IMR-90 (cell line): ENCODE results near the gene TMEM59. TPM values are rescaled to one million over a fixed set of nuclear protein-coding genes. Genes with fewer than 3 reads are reported as not detected.
A peak's percentile ranks its signal among the peaks of the same experiment; 100 is the strongest.

ENCODE experiments used
- ATAC-seq: fragments of 200-7000 bp; cut with Tn5 transposase; 2 replicates; pipeline ENCODE4 v1.9.1; 2020; ENCODE audit warnings: low read depth, mild to moderate bottlenecking, moderate library complexity
- BruUV-seq: library from RNA; stranded (reverse); fragments of 400-500 nt; replicated peaks from 2 replicates; lab custom pipeline; 2021; lab: Mats Ljungman, UMichigan
- CTCF ChIA-PET: fragments of 300-600 bp; formaldehyde crosslinking; extraction: SDS; loops from one replicate; lab custom pipeline; 2021; ENCODE audit warnings: antibody characterized with exemption; lab: Yijun Ruan, JAX
- POLR2A ChIA-PET: fragments of 300-600 bp; sonication (Branson Sonifier 250); formaldehyde crosslinking; loops from one replicate; lab custom pipeline; 2022; ENCODE audit warnings: antibody characterized with exemption; ENCODE audit not compliant: unreplicated experiment; lab: Charles Lee
- DNase-seq: peaks from one replicate; pipeline ENCODE4 v3.0.0; 2013
- H2AFZ ChIP-seq: replicated peaks from 2 replicates; pipeline ENCODE3; 2013; ENCODE audit warnings: low read length, mild to moderate bottlenecking; ENCODE audit not compliant: poor library complexity
- H2AK5ac ChIP-seq: 2 replicates; pipeline ENCODE4 v1.6.1; 2013; ENCODE audit warnings: low read depth, low read length, inconsistent platforms
- H2AK9ac ChIP-seq: replicated peaks from 2 replicates; pipeline ENCODE3; 2013; ENCODE audit warnings: mild to moderate bottlenecking, low read depth, low read length, moderate library complexity; ENCODE audit not compliant: poor library complexity
- H2BK120ac ChIP-seq: 2 replicates; pipeline ENCODE4 v1.6.1; 2013; ENCODE audit warnings: low read depth, low read length, inconsistent platforms
- H2BK15ac ChIP-seq: 3 replicates; pipeline ENCODE4 v1.6.1; 2013; ENCODE audit warnings: low read depth, low read length, inconsistent platforms
- H2BK20ac ChIP-seq: 2 replicates; pipeline ENCODE4 v1.6.1; 2013; ENCODE audit warnings: low read depth, mild to moderate bottlenecking, inconsistent platforms, low read length, moderate library complexity
- H2BK5ac ChIP-seq: 2 replicates; pipeline ENCODE4 v1.6.1; 2013; ENCODE audit warnings: mild to moderate bottlenecking, low read depth, low read length, inconsistent platforms; ENCODE audit not compliant: poor library complexity, severe bottlenecking
- H3K14ac ChIP-seq: replicated peaks from 2 replicates; pipeline ENCODE4 v1.6.1; 2013; ENCODE audit warnings: low read depth, low read length, inconsistent platforms
- H3K18ac ChIP-seq: 2 replicates; pipeline ENCODE4 v1.6.1; 2013; ENCODE audit warnings: low read depth, low read length, control low read depth
- H3K23ac ChIP-seq: 2 replicates; pipeline ENCODE4 v1.6.1; 2013; ENCODE audit warnings: low read depth, low read length, inconsistent platforms
- H3K27ac ChIP-seq: 2 replicates; pipeline ENCODE4 v1.5.1; 2013; ENCODE audit warnings: mild to moderate bottlenecking, control low read depth, low read length; ENCODE audit not compliant: insufficient read depth
- H3K27me3 ChIP-seq: 2 replicates; pipeline ENCODE4 v1.6.1; 2013; ENCODE audit warnings: low read length; ENCODE audit not compliant: control insufficient read depth, insufficient read depth
- H3K36me3 ChIP-seq: 2 replicates; pipeline ENCODE4 v1.6.1; 2013; ENCODE audit warnings: low read length, mixed read lengths; ENCODE audit not compliant: control insufficient read depth, insufficient read depth
- H3K4ac ChIP-seq: 2 replicates; pipeline ENCODE4 v1.6.1; 2013; ENCODE audit warnings: low read depth, low read length, inconsistent platforms
- H3K4me1 ChIP-seq: 2 replicates; pipeline ENCODE4 v1.6.1; 2013; ENCODE audit warnings: low read length, mixed read lengths; ENCODE audit not compliant: control insufficient read depth, insufficient read depth
- H3K4me2 ChIP-seq: 2 replicates; pipeline ENCODE4 v1.6.1; 2013; ENCODE audit warnings: low read depth, mild to moderate bottlenecking, control low read depth, low read length, moderate library complexity
- H3K4me3 ChIP-seq: 2 replicates; pipeline ENCODE4 v1.5.1; 2013; ENCODE audit warnings: low read depth, mild to moderate bottlenecking, control low read depth, low read length, moderate library complexity; ENCODE audit not compliant: insufficient read depth
- H3K56ac ChIP-seq: 2 replicates; pipeline ENCODE4 v1.6.1; 2013; ENCODE audit warnings: low read length, inconsistent platforms; ENCODE audit not compliant: insufficient read depth; ENCODE audit errors: extremely low read depth
- H3K79me1 ChIP-seq, 2 experiments: 2 replicates each; pipeline ENCODE4 v1.6.1; 2013; ENCODE audit warnings: low read length in 2 of 2, inconsistent platforms in 1 of 2, low read depth in 1 of 2
- H3K9ac ChIP-seq: 2 replicates; pipeline ENCODE4 v1.6.1; 2013; ENCODE audit warnings: low read depth, low read length, control low read depth
- H3K9me1 ChIP-seq: 2 replicates; pipeline ENCODE4 v1.6.1; 2013; ENCODE audit warnings: low read length, inconsistent platforms; ENCODE audit not compliant: insufficient read depth
- H3K9me3 ChIP-seq: 2 replicates; pipeline ENCODE4 v1.6.1; 2013; ENCODE audit warnings: low read length; ENCODE audit not compliant: control insufficient read depth, insufficient read depth
- H4K20me1 ChIP-seq: 2 replicates; pipeline ENCODE4 v1.6.1; 2013; ENCODE audit warnings: low read length, inconsistent platforms; ENCODE audit not compliant: insufficient read depth
- H4K5ac ChIP-seq: 2 replicates; pipeline ENCODE4 v1.6.1; 2013; ENCODE audit warnings: mild to moderate bottlenecking, low read depth, low read length, control low read depth
- H4K8ac ChIP-seq, 2 experiments: 2 replicates each; pipeline ENCODE4 v1.6.1; 2013; ENCODE audit warnings: low read depth in 2 of 2, low read length in 2 of 2, control low read depth in 1 of 2, inconsistent platforms in 1 of 2
- H4K91ac ChIP-seq: 2 replicates; pipeline ENCODE4 v1.6.1; 2013; ENCODE audit warnings: low read depth, low read length, inconsistent platforms; ENCODE audit not compliant: insufficient read depth
- BHLHE40 ChIP-seq: fragments of 150-350 bp; IDR thresholded peaks from 2 replicates; pipeline ENCODE4 v1.6.1; 2016; ENCODE audit warnings: mild to moderate bottlenecking, low read depth, low read length
- MAFK ChIP-seq: IDR thresholded peaks from 2 replicates; pipeline ENCODE4 v1.6.1; 2012; ENCODE audit warnings: low read depth, low read length, improper control_type of control experiment
- MXI1 ChIP-seq: IDR thresholded peaks from 2 replicates; pipeline ENCODE4 v1.6.1; 2012; ENCODE audit warnings: low read depth, mild to moderate bottlenecking, low read length, moderate library complexity, borderline replicate concordance
- RAD21 ChIP-seq: IDR thresholded peaks from 2 replicates; pipeline ENCODE4 v1.6.1; 2012; ENCODE audit warnings: low read length, improper control_type of control experiment
- SMC3 ChIP-seq: fragments of 150-350 bp; IDR thresholded peaks from 2 replicates; pipeline ENCODE4 v1.6.1; 2016; ENCODE audit warnings: low read depth, mild to moderate bottlenecking, antibody characterized with exemption, low read length, moderate library complexity
- WGBS, 2 experiments: methylation state at CpG; one replicate each; pipeline versions ENCODE4 v1.1.5 to v1.1.7; 2013; ENCODE audit warnings: missing lambda C conversion rate in 2 of 2; ENCODE audit not compliant: insufficient read length in 1 of 2; ENCODE audit errors: extremely low coverage in 2 of 2; 5-methylcytosine and 5-hydroxymethylcytosine counted together
- dilution Hi-C: fragments of 300-500 bp; cut with HindIII; formaldehyde crosslinking; loops from one replicate; pipeline ENCODE4 v1.14.3; 2018; ENCODE audit warnings: low sequenced_read_pairs; ENCODE audit not compliant: unreplicated experiment
- in situ Hi-C: fragments of 300-500 bp; cut with MboI; formaldehyde crosslinking; loops from 3 replicates; pipeline ENCODE4 v1.14.3; 2019; ENCODE audit warnings: low sequenced_read_pairs, inconsistent platforms, mixed read lengths
- intact Hi-C: fragments of 100-400 bp; cut with micrococcal nuclease; formaldehyde crosslinking; loops from 2 replicates; pipeline ENCODE4 v1.10.0; 2022
- polyA plus RNA-seq, 3 experiments: library from polyadenylated mRNA; depleted of rRNA; stranded (reverse); fragments of >200 nt; gene quantifications; 2 replicates each; pipeline ENCODE4 v1.2.3, GENCODE V29; 2012; ENCODE audit warnings: low replicate concordance in 1 of 3
- total RNA-seq: library from RNA; depleted of rRNA; stranded (reverse); fragments of >200 nt; gene quantifications from 2 replicates; pipeline ENCODE4 v1.2.3, GENCODE V29; 2012

Gene TMEM59
- total and polyA plus RNA-seq, 2 of the 4 experiments (the other 2 are of a cell fraction): 239 to 241 TPM

GRCh38 chr1:54046671-54047383 lies 6.2 kb downstream of the TMEM59 start:
- no peak for ATAC-seq
- no peaks in the 10 kb centered on the region for H3K9me3 ChIP-seq
- no peak overlapping the region for H3K4me3 ChIP-seq
- no peak overlapping the region for H3K18ac ChIP-seq
- peaks cover 6% of the 10 kb centered on the region for H3K9me1 ChIP-seq
- intact Hi-C loops (no loop called here), dilution Hi-C loops (no loop called here), in situ Hi-C loops (no loop called here)
- no peak overlapping the region for H2BK120ac ChIP-seq
- CTCF ChIA-PET: no interaction called here
- H4K8ac ChIP-seq: no peak overlapping the region
- no peak overlapping the region for H2BK5ac ChIP-seq
- H2AK5ac ChIP-seq: no peak overlapping the region
- no peak overlapping the region for H2BK20ac ChIP-seq
- no peak overlapping the region for H4K5ac ChIP-seq
- no peak overlapping the region for H2BK15ac ChIP-seq
- no peak overlapping the region for H2AK9ac ChIP-seq
- no peaks in the 10 kb centered on the region for H3K27me3 ChIP-seq
- no peak overlapping the region for H3K14ac ChIP-seq
- H3K4me2 ChIP-seq: no peak overlapping the region
- H3K56ac ChIP-seq: no peak overlapping the region
- H4K91ac ChIP-seq: no peak overlapping the region
- POLR2A ChIA-PET: no interaction called here
- H4K20me1 ChIP-seq: peaks cover 14% of the 10 kb centered on the region
- no peak for TF ChIP-seq SMC3
- TF ChIP-seq MXI1: no peak
- TF ChIP-seq BHLHE40: no peak
- TF ChIP-seq MAFK: no peak
- no peak for TF ChIP-seq RAD21
- WGBS, 2 experiments: no CpG with 5 or more reads among the region's 7 CpGs
- no peak overlapping the region for H3K9ac ChIP-seq
- peak; percentile 37 for DNase-seq
- no peak overlapping the region for H3K23ac ChIP-seq
- no peak overlapping the region for H3K27ac ChIP-seq
- peaks cover 8% of the 10 kb centered on the region for H3K4me1 ChIP-seq
- H3K4ac ChIP-seq: no peak overlapping the region
- no peak overlapping the region for H2AFZ ChIP-seq
- peaks cover 7 to 45% of the 10 kb centered on the region in 2 experiments for H3K79me1 ChIP-seq
- BruUV-seq: no TSS peak
- H3K36me3 ChIP-seq: peaks cover 2% of the 10 kb centered on the region; the same call in 1 of the 2 replicates
